ENCODE data around the gene CAMK1D.

DNA sequence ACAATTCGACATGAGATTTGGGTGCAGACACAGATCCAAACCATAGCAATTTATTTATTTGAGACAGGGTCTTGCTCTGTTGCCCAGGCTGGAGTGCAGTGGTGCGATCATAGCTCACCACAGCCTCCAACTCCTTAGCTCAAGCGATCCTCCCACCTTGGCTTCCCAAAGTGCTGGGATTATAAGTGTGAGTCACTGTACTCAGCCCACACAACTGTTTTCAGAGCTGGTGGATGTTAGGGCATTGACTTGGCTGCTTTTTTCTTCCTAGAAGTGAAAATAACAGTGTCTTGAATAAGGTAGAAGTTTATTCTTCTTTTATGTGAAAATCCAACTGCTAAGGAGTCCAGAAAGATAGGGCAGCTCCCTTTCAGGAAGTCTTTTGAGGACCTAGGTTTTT lies 520.1 kb downstream of the CAMK1D start:
- TF ChIP-seq MAZ (IDR thresholded peaks at IDR 0.05; ENCODE audit: borderline replicate concordance, low read depth, low read length), result no peak
- TF ChIP-seq SMC3 (IDR thresholded peaks at IDR 0.05), result no peak
- TF ChIP-seq, protein P1, sequence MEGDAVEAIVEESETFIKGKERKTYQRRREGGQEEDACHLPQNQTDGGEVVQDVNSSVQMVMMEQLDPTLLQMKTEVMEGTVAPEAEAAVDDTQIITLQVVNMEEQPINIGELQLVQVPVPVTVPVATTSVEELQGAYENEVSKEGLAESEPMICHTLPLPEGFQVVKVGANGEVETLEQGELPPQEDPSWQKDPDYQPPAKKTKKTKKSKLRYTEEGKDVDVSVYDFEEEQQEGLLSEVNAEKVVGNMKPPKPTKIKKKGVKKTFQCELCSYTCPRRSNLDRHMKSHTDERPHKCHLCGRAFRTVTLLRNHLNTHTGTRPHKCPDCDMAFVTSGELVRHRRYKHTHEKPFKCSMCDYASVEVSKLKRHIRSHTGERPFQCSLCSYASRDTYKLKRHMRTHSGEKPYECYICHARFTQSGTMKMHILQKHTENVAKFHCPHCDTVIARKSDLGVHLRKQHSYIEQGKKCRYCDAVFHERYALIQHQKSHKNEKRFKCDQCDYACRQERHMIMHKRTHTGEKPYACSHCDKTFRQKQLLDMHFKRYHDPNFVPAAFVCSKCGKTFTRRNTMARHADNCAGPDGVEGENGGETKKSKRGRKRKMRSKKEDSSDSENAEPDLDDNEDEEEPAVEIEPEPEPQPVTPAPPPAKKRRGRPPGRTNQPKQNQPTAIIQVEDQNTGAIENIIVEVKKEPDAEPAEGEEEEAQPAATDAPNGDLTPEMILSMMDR (IDR thresholded peaks at IDR 0.05), result no peak
- no peak for TF ChIP-seq EP300 (IDR thresholded peaks at IDR 0.05)
- no peak for TF ChIP-seq POLR2A (IDR thresholded peaks at IDR 0.05; ENCODE audit: low read length)
- no peak for TF ChIP-seq FOSL2 (IDR thresholded peaks at IDR 0.05)
- no peak for TF ChIP-seq FOSL2 (CRISPR knock-in tag; IDR thresholded peaks at IDR 0.05)
- TF ChIP-seq REST (IDR thresholded peaks at IDR 0.05), result no peak
- no peak for TF ChIP-seq MAX (IDR thresholded peaks at IDR 0.05)
- TF ChIP-seq CEBPB (IDR thresholded peaks at IDR 0.05), result no peak
- TF ChIP-seq RCOR1 (IDR thresholded peaks at IDR 0.05; ENCODE audit: low read depth, low read length), result no peak
